ENCODE measurements around the gene ZNF79. TPM values are rescaled to one million over a fixed set of nuclear protein-coding genes. Genes with fewer than 3 reads are reported as not detected.

The ZNF79 gene
- total RNA-seq, 1 experiment from 2014 or later, result 11.6 TPM

- intact Hi-C loops (cut with micrococcal nuclease; ENCODE audit: unreplicated experiment), result no loop called here
- Histone ChIP-seq H3K9me3 (ENCODE audit: low read depth, low read length, poor library complexity, severe bottlenecking) (no peaks in the 10 kb centered on the region), H3K4me1 (ENCODE audit: insufficient read depth, low read length, poor library complexity, severe bottlenecking) (peaks cover 5% of the 10 kb centered on the region), H3K4me3 (ENCODE audit: low read depth, low read length, poor library complexity, severe bottlenecking) (no peak overlapping the region), H3K36me3 (ENCODE audit: insufficient read depth, low read length, poor library complexity, severe bottlenecking) (no peaks in the 10 kb centered on the region), H3K27ac (ENCODE audit: low read depth, low read length, poor library complexity, severe bottlenecking) (no peak overlapping the region), H3K27me3 (replicated peaks; ENCODE audit: insufficient read depth, low read depth, low read length, poor library complexity) (no peaks in the 10 kb centered on the region)
- ChIA-PET CTCF (interaction anchor here (0.7 kb wide), 1 partner anchor 131 kb away, joined by 3 read pairs; no protein-coding TSS in a partner anchor), POLR2A (ENCODE audit: low non-redundant PET) (no interaction called here)
- DNase-seq (ENCODE audit: low spot score), result no peak
- no TSS peak for BruUV-seq (replicated peaks)
- TF ChIP-seq CTCF (conservative IDR thresholded peaks at IDR 0.05; ENCODE audit: low read depth, low read length) (no peak), EZH2 (IDR thresholded peaks at IDR 0.05; ENCODE audit: borderline replicate concordance, low read depth, low read length, poor library complexity, severe bottlenecking) (no peak)
These were observed 37.2 kb upstream of the ZNF79 start for GRCh38 chr9:127386981-127387380.

- peak; percentile 71 for DNase-seq (ENCODE audit: low spot score)
- intact Hi-C loops (cut with micrococcal nuclease; ENCODE audit: unreplicated experiment), result no loop called here
These were observed 35.9 kb upstream of the ZNF79 start for GRCh38 chr9:127388037-127388855.

GRCh38 chr9:127388856-127389238 lies 35.3 kb upstream of the ZNF79 start:
- intact Hi-C loops (cut with micrococcal nuclease; ENCODE audit: unreplicated experiment), result no loop called here
- Histone ChIP-seq H3K36me3 (ENCODE audit: insufficient read depth, low read length, poor library complexity, severe bottlenecking) (no peaks in the 10 kb centered on the region), H3K4me3 (ENCODE audit: low read depth, low read length, poor library complexity, severe bottlenecking) (no peak overlapping the region), H3K4me1 (ENCODE audit: insufficient read depth, low read length, poor library complexity, severe bottlenecking) (peaks cover 5% of the 10 kb centered on the region), H3K27ac (ENCODE audit: low read depth, low read length, poor library complexity, severe bottlenecking) (no peak overlapping the region), H3K9me3 (ENCODE audit: low read depth, low read length, poor library complexity, severe bottlenecking) (no peaks in the 10 kb centered on the region), H3K27me3 (replicated peaks; ENCODE audit: insufficient read depth, low read depth, low read length, poor library complexity) (no peaks in the 10 kb centered on the region)
- no TSS peak for BruUV-seq (replicated peaks)
- TF ChIP-seq CTCF (conservative IDR thresholded peaks at IDR 0.05; ENCODE audit: low read depth, low read length) (no peak), EZH2 (IDR thresholded peaks at IDR 0.05; ENCODE audit: borderline replicate concordance, low read depth, low read length, poor library complexity, severe bottlenecking) (no peak)
- no peak for DNase-seq (ENCODE audit: low spot score)
- CTCF ChIA-PET, result no interaction called here
- POLR2A ChIA-PET (ENCODE audit: low non-redundant PET), result no interaction called here

More at GRCh38 chr9:127388037-127388855, 35.9 kb upstream of the ZNF79 start:
- Histone ChIP-seq H3K27ac (ENCODE audit: low read depth, low read length, poor library complexity, severe bottlenecking) (no peak overlapping the region), H3K36me3 (ENCODE audit: insufficient read depth, low read length, poor library complexity, severe bottlenecking) (no peaks in the 10 kb centered on the region), H3K27me3 (replicated peaks; ENCODE audit: insufficient read depth, low read depth, low read length, poor library complexity) (no peaks in the 10 kb centered on the region), H3K4me1 (ENCODE audit: insufficient read depth, low read length, poor library complexity, severe bottlenecking) (peaks cover 5% of the 10 kb centered on the region), H3K9me3 (ENCODE audit: low read depth, low read length, poor library complexity, severe bottlenecking) (no peaks in the 10 kb centered on the region), H3K4me3 (ENCODE audit: low read depth, low read length, poor library complexity, severe bottlenecking) (no peak overlapping the region)
- TF ChIP-seq CTCF (conservative IDR thresholded peaks at IDR 0.05; ENCODE audit: low read depth, low read length) (no peak), EZH2 (IDR thresholded peaks at IDR 0.05; ENCODE audit: borderline replicate concordance, low read depth, low read length, poor library complexity, severe bottlenecking) (no peak)
- BruUV-seq (replicated peaks), result no TSS peak
- ChIA-PET CTCF (no interaction called here), POLR2A (ENCODE audit: low non-redundant PET) (no interaction called here)
